ENCODE data around the gene PRG2. TPM values are rescaled to one million over a fixed set of nuclear protein-coding genes. Genes with fewer than 3 reads are reported as not detected.
"Not testable (repeated sequence)": the region's sequence is repeated elsewhere in the genome, so short reads cannot be mapped to it uniquely, and the experiment has no call there.

PRG2 gene
- total and polyA plus RNA-seq, 5 donors from 2014 or later: 0.13 TPM; not detected in 4

DNA sequence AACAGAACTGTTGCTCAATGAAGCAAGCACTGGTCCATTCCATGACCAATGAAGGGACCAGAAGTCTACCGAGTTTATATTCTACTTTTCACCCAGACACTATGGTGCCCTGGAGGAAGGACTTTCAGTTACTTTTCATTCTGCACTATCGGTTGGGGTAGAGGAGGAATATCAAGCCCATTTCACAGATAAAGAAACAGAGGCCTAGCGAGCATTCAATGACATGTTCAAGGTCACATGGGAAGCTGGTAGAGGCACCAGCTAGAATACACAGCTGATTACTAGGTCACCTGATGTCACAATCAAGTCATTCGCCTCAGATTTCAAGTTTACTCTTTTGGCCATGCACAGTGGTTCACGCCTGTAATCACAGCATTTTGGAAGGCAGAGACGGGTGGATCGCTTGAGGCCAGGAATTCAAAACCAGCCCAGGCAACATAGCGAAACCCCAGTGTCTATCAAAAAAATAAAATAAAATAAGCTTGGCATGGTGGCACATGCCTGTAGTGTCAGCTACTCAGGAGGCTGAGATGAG is 17.6 kb upstream of the PRG2 start:
- Mint-ChIP-seq H3K4me3 (no peak overlapping the region), H3K27ac (peak overlapping the region in 1 of 3 donors; percentile 38), H3K9me3 (no peaks in the 10 kb centered on the region), H3K4me1 (peaks cover 3 to 12% (median 7%) of the 10 kb centered on the region in 4 donors), H3K27me3 (no peaks in the 10 kb centered on the region), H3K36me3 (peaks cover 53% of the 10 kb centered on the region)
- Histone ChIP-seq H3K4me1 (ENCODE audit: control insufficient read depth, insufficient read depth, low read length, poor library complexity, severe bottlenecking) (no peaks in the 10 kb centered on the region), H3K9me3 (ENCODE audit: control insufficient read depth in 2 of 2, low read length in 2 of 2) (no peaks in the 10 kb centered on the region), H3K27ac (ENCODE audit: insufficient read depth, low read length, poor library complexity, severe bottlenecking) (no peak overlapping the region), H3K36me3 (ENCODE audit: control insufficient read depth, insufficient read depth, low read length) (peaks cover 60% of the 10 kb centered on the region), H3K4me3 (ENCODE audit: low read depth, low read length) (no peak overlapping the region), H3K27me3 (ENCODE audit: control insufficient read depth, insufficient read depth, low read length) (no peaks in the 10 kb centered on the region)
- ATAC-seq (ENCODE audit: low read depth in 2 of 2) (no peak), DNase-seq (no peak)

DNA sequence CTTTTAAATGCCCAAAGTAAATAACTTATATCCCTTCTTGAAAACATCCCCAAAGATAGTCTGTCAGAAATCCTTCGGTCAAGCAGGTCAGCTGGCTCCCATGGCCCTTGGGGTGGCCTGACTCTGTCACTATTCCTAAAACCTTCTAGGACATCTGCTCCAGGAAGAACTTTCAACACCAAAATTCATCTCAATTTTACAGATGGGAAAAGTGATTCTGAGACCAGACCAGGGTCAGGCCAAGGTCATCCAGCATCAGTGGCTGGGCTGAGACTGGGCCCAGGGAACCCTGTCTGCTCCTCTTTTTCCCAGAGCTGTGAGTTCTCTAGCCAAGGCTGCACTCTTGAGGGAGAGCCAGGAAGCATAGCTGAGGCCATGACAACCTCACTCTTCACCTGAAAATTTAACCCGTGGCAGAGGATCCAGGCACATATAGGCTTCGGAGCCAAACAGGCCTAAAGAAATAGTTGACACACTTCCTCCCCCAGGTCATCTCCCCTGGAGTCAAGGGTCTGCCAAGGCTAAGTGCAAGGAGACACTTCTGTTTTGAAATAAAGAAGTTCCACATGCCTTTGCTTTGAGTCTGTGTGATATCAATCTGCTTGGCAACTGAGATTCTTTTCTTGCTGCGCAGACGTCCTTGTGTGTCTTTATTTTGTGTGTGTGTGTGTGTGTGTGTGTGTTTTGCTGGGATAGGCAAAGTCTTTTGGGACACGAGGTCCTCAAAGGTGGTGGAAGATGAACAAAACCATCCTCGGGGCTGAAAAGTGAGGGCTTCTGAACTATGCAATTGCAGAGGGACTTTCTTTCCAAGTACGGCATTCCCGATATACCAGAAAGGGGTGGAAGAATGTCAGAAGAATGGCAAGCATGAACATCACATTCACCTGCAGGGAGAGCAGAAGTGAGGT is 16.8 kb upstream of the PRG2 start:
- ATAC-seq (ENCODE audit: low read depth in 2 of 2): no peak
- DNase-seq: no peak
- no peaks in the 10 kb centered on the region for H3K27me3 Mint-ChIP-seq
- H3K9me3 ChIP-seq (ENCODE audit: control insufficient read depth in 2 of 2, low read length in 2 of 2): no peaks in the 10 kb centered on the region
- H3K27me3 ChIP-seq (ENCODE audit: control insufficient read depth, insufficient read depth, low read length): no peaks in the 10 kb centered on the region
- no peak overlapping the region for H3K4me3 ChIP-seq (ENCODE audit: low read depth, low read length)
- no peak overlapping the region for H3K27ac ChIP-seq (ENCODE audit: insufficient read depth, low read length, poor library complexity, severe bottlenecking)
- no peaks in the 10 kb centered on the region for H3K9me3 Mint-ChIP-seq
- H3K27ac Mint-ChIP-seq: peak overlapping the region; percentile 23 to 38 (median 23)
- H3K4me1 Mint-ChIP-seq: peaks cover 3 to 10% (median 7%) of the 10 kb centered on the region in 4 donors
- peaks cover 54% of the 10 kb centered on the region for H3K36me3 ChIP-seq (ENCODE audit: control insufficient read depth, insufficient read depth, low read length)
- H3K4me3 Mint-ChIP-seq: no peak overlapping the region
- H3K36me3 Mint-ChIP-seq: peaks cover 53% of the 10 kb centered on the region
- no peaks in the 10 kb centered on the region for H3K4me1 ChIP-seq (ENCODE audit: control insufficient read depth, insufficient read depth, low read length, poor library complexity, severe bottlenecking)

DNA sequence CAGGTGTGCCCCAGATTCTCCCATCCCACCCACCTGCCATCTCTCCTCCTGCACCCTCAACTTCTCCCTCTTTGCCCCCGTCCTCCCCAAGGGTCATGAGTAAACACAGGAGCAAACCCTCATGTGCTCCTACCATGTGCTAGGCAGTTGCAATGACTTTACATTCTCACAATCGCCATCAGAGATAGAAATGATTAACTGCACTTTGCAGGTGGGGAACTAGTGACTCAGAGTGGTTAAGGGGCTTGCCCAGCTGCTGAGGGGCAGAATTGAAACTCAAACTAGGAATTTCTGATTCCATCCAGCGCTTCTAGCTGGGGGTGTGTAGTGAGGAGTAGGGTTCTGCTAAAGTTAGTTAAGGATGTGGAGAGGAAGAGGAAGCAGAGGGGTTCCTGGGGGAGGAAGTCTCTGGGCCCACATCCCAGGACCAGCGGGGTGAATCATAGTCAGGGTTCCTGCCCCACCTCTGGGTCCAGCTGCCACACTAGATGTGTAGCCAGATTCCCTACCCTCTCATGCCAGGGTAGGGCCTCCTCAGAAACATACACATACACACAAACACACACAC is 16.0 kb upstream of the PRG2 start:
- Mint-ChIP-seq H3K36me3 (peaks cover 50% of the 10 kb centered on the region), H3K27ac (peak overlapping the region; percentile 38 to 83 (median 65)), H3K27me3 (no peaks in the 10 kb centered on the region), H3K4me3 (no peak overlapping the region), H3K9me3 (no peaks in the 10 kb centered on the region), H3K4me1 (peaks cover 3 to 10% (median 4%) of the 10 kb centered on the region in 4 donors)
- Histone ChIP-seq H3K36me3 (ENCODE audit: control insufficient read depth, insufficient read depth, low read length) (peaks cover 47% of the 10 kb centered on the region), H3K27me3 (ENCODE audit: control insufficient read depth, insufficient read depth, low read length) (no peaks in the 10 kb centered on the region), H3K27ac (ENCODE audit: insufficient read depth, low read length, poor library complexity, severe bottlenecking) (no peak overlapping the region), H3K4me3 (ENCODE audit: low read depth, low read length) (no peak overlapping the region), H3K9me3 (ENCODE audit: control insufficient read depth in 2 of 2, low read length in 2 of 2) (no peaks in the 10 kb centered on the region), H3K4me1 (ENCODE audit: control insufficient read depth, insufficient read depth, low read length, poor library complexity, severe bottlenecking) (no peaks in the 10 kb centered on the region)
- peak; percentile 37 for ATAC-seq (ENCODE audit: low read depth in 2 of 2)
- no peak for DNase-seq

DNA sequence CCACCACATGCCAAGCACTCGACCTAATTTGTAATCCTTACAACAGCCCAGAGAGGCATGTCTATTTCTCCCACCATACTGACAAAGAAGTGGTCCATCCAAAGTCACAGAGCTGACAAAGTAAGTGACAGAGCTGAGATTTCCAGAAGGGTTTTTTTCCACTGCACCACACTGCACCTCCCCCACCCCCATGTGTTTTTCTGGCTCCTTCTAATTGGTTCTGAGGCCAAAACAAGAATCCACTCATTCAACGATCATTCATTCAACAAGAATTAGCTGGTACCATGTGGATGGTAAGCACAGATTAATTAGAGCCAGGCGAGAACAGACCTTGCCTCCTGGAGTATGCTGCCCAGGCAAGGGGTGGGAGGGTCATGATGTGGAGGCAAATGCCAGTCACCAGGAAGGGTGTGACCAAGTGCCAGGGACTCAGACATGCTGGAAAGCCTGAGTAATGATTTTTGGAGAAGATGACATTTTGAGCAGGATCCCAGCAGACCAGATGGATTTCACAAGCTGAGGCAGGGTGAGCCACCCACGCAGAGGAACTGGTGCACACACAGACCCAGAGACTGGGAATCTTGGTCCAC is 14.9 kb upstream of the PRG2 start:
- Histone ChIP-seq H3K4me1 (ENCODE audit: control insufficient read depth, insufficient read depth, low read length, poor library complexity, severe bottlenecking) (no peaks in the 10 kb centered on the region), H3K4me3 (ENCODE audit: low read depth, low read length) (no peak overlapping the region), H3K27me3 (ENCODE audit: control insufficient read depth, insufficient read depth, low read length) (no peaks in the 10 kb centered on the region), H3K36me3 (ENCODE audit: control insufficient read depth, insufficient read depth, low read length) (peaks cover 38% of the 10 kb centered on the region), H3K27ac (ENCODE audit: insufficient read depth, low read length, poor library complexity, severe bottlenecking) (no peak overlapping the region), H3K9me3 (ENCODE audit: control insufficient read depth in 2 of 2, low read length in 2 of 2) (no peaks in the 10 kb centered on the region)
- Mint-ChIP-seq H3K4me1 (peaks cover 0 to 10% (median 3%) of the 10 kb centered on the region in 4 donors), H3K9me3 (no peaks in the 10 kb centered on the region), H3K36me3 (peaks cover 44% of the 10 kb centered on the region), H3K4me3 (no peak overlapping the region), H3K27me3 (no peaks in the 10 kb centered on the region), H3K27ac (peak overlapping the region in 2 of 3 donors; percentile 31 to 34)
- DNase-seq: no peak
- no peak for ATAC-seq (ENCODE audit: low read depth in 2 of 2)

DNA sequence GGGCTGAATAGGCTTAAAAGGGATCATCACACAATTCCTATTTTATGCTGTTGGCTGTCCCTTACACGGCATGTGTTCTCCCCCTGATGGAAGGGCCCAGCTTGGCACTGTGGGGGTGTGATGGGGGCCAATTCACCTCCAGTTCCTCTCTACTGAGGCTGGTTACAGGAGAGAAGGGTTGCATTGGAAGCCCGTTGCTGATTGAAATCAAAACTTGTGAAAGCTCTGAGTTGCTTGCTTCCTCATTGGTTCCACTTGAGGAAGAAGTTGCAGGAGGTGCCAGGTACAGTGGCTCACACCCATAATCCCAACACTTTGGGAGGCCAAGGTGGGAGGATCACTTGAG is 13.3 kb upstream of the PRG2 start:
- peaks cover 24% of the 10 kb centered on the region for H3K36me3 ChIP-seq (ENCODE audit: control insufficient read depth, insufficient read depth, low read length)
- H3K27me3 ChIP-seq (ENCODE audit: control insufficient read depth, insufficient read depth, low read length): no peaks in the 10 kb centered on the region
- Mint-ChIP-seq H3K4me1 (peaks cover 0 to 10% (median 3%) of the 10 kb centered on the region in 4 donors), H3K4me3 (no peak overlapping the region), H3K36me3 (peaks cover 30% of the 10 kb centered on the region), H3K27ac (no peak overlapping the region), H3K27me3 (no peaks in the 10 kb centered on the region), H3K9me3 (no peaks in the 10 kb centered on the region)
- no peaks in the 10 kb centered on the region for H3K4me1 ChIP-seq (ENCODE audit: control insufficient read depth, insufficient read depth, low read length, poor library complexity, severe bottlenecking)
- H3K9me3 ChIP-seq (ENCODE audit: control insufficient read depth in 2 of 2, low read length in 2 of 2): no peaks in the 10 kb centered on the region
- no peak overlapping the region for H3K4me3 ChIP-seq (ENCODE audit: low read depth, low read length)
- ATAC-seq (ENCODE audit: low read depth in 2 of 2) (no peak), DNase-seq (no peak)
- H3K27ac ChIP-seq (ENCODE audit: insufficient read depth, low read length, poor library complexity, severe bottlenecking): no peak overlapping the region

DNA sequence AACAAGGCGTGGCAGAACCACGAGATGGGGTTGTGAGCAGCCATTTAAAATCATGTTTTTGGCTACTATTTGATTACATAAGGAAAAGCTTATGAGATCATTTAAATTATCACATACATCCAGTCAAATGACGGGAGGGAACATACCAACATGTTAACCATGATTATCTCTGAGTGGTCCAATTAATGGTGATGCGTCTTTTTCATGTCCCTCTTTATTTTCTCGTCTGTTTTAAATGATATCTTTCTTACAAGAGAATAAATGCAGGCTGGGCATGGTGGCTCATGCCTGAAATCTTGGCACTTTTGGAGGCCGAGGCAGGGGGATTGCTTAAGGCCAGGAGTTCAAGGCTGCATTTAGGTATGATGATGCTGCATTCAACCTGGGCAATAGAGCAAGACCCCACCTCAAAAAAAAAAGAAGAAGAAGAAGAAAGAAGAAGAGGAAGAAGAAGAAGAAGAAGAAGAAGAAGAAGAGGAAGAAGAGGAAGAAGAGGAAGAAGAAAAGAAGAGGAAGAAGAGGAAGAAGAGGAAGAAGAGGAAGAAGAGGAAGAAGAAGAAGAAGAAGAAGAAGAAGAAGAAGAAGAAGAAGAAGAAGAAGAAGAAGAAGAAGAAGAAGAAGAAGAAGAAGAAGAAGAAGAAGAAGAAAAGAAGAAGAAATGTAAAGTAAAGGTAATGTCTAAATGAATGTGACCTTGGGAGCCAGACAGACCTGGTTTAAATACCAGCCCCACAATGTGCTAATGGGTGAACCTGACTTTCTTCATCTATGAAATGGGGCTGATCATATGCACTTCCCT is 12.8 kb upstream of the PRG2 start:
- H3K9me3 Mint-ChIP-seq; H3K4me1 ChIP-seq (ENCODE audit: control insufficient read depth, insufficient read depth, low read length, poor library complexity, severe bottlenecking); DNase-seq; H3K27ac Mint-ChIP-seq; H3K27me3 ChIP-seq (ENCODE audit: control insufficient read depth, insufficient read depth, low read length); H3K9me3 ChIP-seq (ENCODE audit: control insufficient read depth in 2 of 2, low read length in 2 of 2); H3K4me3 Mint-ChIP-seq; ATAC-seq (ENCODE audit: low read depth in 2 of 2); H3K27ac ChIP-seq (ENCODE audit: insufficient read depth, low read length, poor library complexity, severe bottlenecking); H3K27me3 Mint-ChIP-seq; H3K4me3 ChIP-seq (ENCODE audit: low read depth, low read length): not testable (repeated sequence)
- H3K36me3 ChIP-seq (ENCODE audit: control insufficient read depth, insufficient read depth, low read length): peaks cover 19% of the 10 kb centered on the region
- H3K36me3 Mint-ChIP-seq: peaks cover 29% of the 10 kb centered on the region
- peaks cover 0 to 10% (median 3%) of the 10 kb centered on the region in 4 donors for H3K4me1 Mint-ChIP-seq

DNA sequence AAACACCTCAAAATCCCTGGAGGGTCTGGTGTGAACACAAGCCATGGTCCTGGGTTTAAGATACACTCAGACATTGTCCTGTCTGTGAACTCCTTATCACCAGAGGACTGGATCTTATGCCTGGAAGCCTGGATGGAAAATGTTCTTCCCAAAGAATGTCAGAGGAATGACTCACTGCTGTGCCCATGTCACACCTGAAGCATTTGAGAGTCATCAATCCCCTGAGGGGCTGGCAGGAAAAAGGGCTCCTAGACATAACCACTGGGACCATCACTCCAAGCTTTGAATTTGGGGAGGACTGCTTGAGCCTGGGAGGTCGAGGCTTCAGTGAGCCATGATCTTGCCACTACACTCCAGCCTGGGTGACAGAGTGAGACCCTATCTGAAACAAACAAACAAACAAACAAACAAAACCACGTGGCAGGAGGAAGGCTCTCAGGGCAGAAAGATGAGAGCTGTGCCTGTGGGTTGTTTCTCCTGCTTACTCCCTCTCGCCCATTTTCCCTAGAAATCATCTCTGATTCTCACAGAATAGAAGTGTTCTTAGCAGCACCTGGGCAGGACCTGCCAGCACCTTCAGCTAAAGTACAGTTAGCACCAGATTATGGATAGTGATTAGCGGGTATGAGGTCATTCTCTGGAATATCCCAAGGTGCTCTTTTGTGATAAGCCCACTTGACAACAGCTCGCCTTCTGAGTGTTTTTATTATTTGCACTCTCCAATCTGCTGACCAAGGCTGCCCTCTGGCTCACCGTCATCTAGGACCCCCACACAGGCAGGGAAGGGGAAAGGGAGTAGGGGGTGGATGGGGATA is 11.9 kb upstream of the PRG2 start:
- H3K27ac Mint-ChIP-seq: no peak overlapping the region

More for the DNA sequence above, 11.9 kb upstream of the PRG2 start:
- peaks cover 0 to 10% (median 3%) of the 10 kb centered on the region in 4 donors for H3K4me1 Mint-ChIP-seq
- H3K4me1 ChIP-seq (ENCODE audit: control insufficient read depth, insufficient read depth, low read length, poor library complexity, severe bottlenecking): no peaks in the 10 kb centered on the region
- no peak overlapping the region for H3K27ac ChIP-seq (ENCODE audit: insufficient read depth, low read length, poor library complexity, severe bottlenecking)
- H3K9me3 ChIP-seq (ENCODE audit: control insufficient read depth in 2 of 2, low read length in 2 of 2): no peaks in the 10 kb centered on the region
- H3K9me3 Mint-ChIP-seq: no peaks in the 10 kb centered on the region
- peaks cover 21% of the 10 kb centered on the region for H3K36me3 Mint-ChIP-seq
- no peaks in the 10 kb centered on the region for H3K27me3 ChIP-seq (ENCODE audit: control insufficient read depth, insufficient read depth, low read length)
- no peak overlapping the region for H3K4me3 ChIP-seq (ENCODE audit: low read depth, low read length)
- H3K4me3 Mint-ChIP-seq: no peak overlapping the region
- ATAC-seq (ENCODE audit: low read depth in 2 of 2) (no peak), DNase-seq (no peak)
- no peaks in the 10 kb centered on the region for H3K27me3 Mint-ChIP-seq
- H3K36me3 ChIP-seq (ENCODE audit: control insufficient read depth, insufficient read depth, low read length): peaks cover 11% of the 10 kb centered on the region

All from CD4-positive, CD25-positive, alpha-beta regulatory T cell (primary cell).